NCI-H2029 (cell line): Measurements from ENCODE around the gene ARSK.

ENCODE experiments used
- DNase-seq: peaks from one replicate; lab custom pipeline; 2025; lab: John Stamatoyannopoulos, UW

ARSK gene

GRCh38 chr5:95649274-95649673 is 94.4 kb downstream of the ARSK start:
- no peak for DNase-seq

GRCh38 chr5:95649842-95650620 is 95.1 kb downstream of the ARSK start:
- DNase-seq = no peak

GRCh38 chr5:95652849-95653248 is 97.9 kb downstream of the ARSK start:
- DNase-seq = no peak

GRCh38 chr5:95654196-95654595 is 99.3 kb downstream of the ARSK start:
- no peak for DNase-seq
